ENCODE results near the gene DHRS3.
A peak's percentile ranks its signal among the peaks of the same experiment; 100 is the strongest.

DHRS3 gene

DNA sequence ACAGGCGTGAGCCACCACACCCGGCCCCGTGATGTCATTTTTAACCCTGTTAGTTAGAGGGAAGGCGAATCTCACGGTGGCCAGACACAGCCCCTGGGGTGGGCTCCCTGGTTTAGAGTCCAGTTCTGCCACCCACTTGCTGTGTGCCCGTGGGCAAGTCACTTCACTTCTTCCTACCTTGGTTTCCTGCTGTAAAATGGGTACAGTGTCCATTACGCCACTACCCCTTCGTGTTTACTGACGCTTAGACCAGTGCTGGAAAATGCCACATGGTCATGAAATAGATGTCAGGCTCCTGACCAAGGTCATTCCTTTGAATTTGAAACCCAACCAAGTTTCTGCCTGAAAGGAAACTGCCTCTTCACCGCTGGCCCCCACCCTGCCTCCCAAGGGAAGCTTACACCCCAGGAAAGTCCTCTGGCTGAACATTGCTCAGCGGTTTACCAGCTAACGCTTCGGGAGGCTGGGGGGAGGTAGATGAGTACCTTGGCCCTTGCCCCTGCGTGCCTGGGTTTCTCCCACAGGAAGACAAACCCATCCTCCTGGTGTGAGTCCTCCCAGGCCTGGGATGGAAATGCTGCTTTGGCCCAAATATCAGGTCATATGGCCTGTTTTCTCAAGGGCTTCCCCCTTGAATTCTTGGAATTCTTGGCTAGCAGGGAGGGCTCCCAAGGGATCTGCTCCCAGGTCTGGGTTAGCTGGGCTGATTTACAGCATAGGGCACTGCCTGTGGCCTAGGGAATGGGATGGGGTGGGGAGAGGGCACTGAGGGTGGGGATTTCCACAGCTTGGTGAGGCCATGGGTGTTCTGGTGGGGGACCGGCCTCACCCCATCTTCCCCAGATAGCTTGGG lies 18.3 kb upstream of the DHRS3 start:
- TF ChIP-seq, protein P1, sequence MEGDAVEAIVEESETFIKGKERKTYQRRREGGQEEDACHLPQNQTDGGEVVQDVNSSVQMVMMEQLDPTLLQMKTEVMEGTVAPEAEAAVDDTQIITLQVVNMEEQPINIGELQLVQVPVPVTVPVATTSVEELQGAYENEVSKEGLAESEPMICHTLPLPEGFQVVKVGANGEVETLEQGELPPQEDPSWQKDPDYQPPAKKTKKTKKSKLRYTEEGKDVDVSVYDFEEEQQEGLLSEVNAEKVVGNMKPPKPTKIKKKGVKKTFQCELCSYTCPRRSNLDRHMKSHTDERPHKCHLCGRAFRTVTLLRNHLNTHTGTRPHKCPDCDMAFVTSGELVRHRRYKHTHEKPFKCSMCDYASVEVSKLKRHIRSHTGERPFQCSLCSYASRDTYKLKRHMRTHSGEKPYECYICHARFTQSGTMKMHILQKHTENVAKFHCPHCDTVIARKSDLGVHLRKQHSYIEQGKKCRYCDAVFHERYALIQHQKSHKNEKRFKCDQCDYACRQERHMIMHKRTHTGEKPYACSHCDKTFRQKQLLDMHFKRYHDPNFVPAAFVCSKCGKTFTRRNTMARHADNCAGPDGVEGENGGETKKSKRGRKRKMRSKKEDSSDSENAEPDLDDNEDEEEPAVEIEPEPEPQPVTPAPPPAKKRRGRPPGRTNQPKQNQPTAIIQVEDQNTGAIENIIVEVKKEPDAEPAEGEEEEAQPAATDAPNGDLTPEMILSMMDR (conservative IDR thresholded peaks at IDR 0.05; ENCODE audit: low read length) = no peak
- H3K4me3 ChIP-seq (ENCODE audit: low read length) = no peak overlapping the region
- DNase-seq (ENCODE audit: low read depth) = peak; percentile 91

DNA sequence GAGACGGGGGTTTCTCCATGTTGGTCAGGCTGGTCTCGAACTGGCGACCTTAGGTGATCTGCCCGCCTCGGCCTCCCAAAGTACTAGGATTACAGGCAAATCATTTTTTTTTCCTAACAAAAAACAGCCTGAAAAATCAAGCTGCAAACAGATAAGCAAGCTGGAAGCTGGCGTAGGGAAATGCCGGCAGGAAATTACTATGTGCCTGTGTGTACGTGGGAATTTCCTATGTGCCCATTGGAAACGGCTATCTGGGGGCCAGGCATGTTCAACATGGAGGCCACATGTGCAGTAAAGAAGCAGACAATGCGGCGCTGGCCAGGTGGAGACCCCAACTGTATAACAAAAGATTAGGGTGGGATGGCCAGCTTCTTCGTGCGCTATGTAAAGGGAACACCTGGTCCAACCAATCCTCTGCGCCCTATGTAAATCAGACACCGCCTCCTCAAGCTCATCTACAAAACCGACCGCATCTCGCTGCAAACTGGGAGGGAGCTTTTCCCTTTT lies 16.7 kb upstream of the DHRS3 start:
- DNase-seq (ENCODE audit: low read depth) = no peak
- TF ChIP-seq, protein P1 (conservative IDR thresholded peaks at IDR 0.05; ENCODE audit: low read length) = no peak
- no peak overlapping the region for H3K4me3 ChIP-seq (ENCODE audit: low read length)

DNA sequence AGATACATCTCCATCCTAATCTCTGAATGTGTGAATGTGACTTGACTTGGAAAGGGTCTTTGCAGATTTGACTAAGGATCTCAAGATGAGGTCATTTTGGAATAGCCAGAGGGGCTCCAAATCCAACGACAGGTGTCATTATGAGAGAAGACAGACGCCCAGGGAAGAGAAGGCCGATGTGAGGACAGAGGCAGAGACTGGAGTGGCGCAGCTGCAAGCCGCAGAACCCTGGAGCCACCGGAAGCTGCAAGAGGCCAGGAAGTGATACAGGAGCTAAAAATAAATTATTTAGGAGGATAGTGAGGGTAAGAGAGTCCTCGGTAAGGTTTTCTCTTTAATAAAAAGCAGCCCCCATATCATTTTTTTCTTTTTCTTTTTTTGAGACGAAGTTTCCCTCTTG lies 16.1 kb upstream of the DHRS3 start:
- DNase-seq (ENCODE audit: low read depth) = no peak
- TF ChIP-seq, protein P1 (conservative IDR thresholded peaks at IDR 0.05; ENCODE audit: low read length) = no peak

DNA sequence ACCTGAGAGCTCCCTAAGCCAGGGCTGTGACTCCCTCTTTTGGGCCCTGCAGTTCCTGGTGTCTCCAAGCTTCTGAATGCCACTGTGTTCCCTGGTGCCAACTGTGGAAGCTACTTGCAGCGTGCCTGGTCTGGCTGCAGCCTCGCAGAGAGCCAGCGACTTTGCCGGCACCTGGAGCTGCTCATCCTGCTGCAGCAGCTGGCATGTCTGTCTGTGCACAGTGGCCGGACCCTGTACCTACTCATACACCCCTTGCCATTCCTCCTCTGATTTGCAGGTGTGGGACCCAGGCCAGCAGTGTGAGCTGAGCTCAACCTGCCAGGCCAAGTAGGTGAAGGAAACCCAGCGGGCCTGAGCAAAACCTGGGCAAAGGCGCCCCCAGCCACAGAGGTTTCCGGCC lies 13.6 kb upstream of the DHRS3 start:
- no peak for DNase-seq (ENCODE audit: low read depth)
- TF ChIP-seq, protein P1 (conservative IDR thresholded peaks at IDR 0.05; ENCODE audit: low read length) = no peak
- no peak overlapping the region for H3K4me3 ChIP-seq (ENCODE audit: low read length)

More for the DNA sequence above, 16.1 kb upstream of the DHRS3 start:
- no peak overlapping the region for H3K4me3 ChIP-seq (ENCODE audit: low read length)

DNA sequence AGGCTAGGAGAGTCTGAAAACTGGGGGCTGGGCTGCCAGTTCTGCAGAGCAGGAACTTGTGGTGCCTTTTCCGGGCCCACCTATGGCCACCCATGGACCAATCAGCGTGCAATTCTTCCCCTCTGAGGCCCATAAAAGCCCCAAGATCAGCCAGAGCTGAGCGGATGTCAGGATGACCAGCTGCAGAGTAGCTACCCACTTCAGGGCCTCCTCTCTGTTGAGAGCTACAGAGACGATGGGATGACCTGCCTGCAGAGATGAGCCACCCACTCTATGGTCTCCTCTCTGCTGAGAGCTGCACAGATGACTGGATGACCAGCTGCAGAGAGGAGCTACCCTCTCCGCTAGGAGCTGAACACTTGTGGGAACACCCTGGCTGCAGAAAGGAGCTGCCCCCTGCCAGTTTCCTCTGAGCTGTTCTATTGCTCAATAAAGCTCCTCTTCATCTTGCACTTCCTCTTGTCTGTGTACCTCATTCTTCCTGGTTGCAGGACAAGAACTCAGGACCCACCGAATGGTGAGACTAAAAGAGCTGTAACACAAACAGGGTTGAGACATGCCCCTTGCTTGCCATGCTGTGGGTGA lies 13.0 kb upstream of the DHRS3 start:
- TF ChIP-seq, protein P1 (conservative IDR thresholded peaks at IDR 0.05; ENCODE audit: low read length) = no peak
- H3K4me3 ChIP-seq (ENCODE audit: low read length) = no peak overlapping the region

DNA sequence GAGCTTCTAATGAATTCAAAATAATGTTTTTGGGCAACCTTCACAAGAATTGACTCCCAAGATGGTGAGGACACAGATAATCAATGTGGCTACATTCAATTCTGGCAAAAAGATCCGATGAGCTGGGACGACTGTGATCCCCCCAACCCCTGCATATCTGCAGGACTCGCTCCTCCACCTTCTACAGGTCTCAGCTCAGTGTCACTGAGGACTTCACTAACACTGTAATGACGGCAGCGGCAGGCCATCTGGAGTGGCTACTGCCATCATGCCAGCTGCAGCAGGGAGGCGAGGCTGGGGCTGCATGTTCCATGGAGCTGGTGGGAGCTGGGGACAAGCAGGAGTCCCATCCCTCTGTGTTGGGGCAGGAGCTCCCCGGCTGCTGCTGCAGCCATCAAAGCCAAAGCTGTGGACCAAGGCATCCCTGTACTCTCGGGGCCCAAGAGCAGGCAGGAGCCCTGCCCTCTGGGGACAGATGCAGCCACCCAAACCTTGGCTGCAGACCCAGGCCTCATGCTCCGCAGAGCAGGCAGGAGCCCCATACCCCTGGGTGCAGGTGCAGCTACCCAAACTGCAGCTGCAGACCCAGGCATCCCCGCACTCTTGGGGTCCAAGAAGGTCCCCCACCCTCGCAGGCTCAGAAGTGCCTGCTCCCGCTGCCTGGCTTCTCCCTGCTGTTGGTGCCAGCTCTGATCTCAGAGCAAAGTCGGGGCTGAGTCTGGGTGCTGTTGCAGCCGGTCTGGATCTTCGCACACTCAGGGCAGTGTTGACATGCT lies 12.2 kb upstream of the DHRS3 start:
- H3K4me3 ChIP-seq (ENCODE audit: low read length) = no peak overlapping the region
- DNase-seq (ENCODE audit: low read depth) = no peak
- TF ChIP-seq, protein P1 (conservative IDR thresholded peaks at IDR 0.05; ENCODE audit: low read length) = no peak

More for the DNA sequence above, 13.0 kb upstream of the DHRS3 start:
- no peak for DNase-seq (ENCODE audit: low read depth)
